ENCODE results near the gene RASA3.
A peak's percentile ranks its signal among the peaks of the same experiment; 100 is the strongest.

Gene RASA3

DNA sequence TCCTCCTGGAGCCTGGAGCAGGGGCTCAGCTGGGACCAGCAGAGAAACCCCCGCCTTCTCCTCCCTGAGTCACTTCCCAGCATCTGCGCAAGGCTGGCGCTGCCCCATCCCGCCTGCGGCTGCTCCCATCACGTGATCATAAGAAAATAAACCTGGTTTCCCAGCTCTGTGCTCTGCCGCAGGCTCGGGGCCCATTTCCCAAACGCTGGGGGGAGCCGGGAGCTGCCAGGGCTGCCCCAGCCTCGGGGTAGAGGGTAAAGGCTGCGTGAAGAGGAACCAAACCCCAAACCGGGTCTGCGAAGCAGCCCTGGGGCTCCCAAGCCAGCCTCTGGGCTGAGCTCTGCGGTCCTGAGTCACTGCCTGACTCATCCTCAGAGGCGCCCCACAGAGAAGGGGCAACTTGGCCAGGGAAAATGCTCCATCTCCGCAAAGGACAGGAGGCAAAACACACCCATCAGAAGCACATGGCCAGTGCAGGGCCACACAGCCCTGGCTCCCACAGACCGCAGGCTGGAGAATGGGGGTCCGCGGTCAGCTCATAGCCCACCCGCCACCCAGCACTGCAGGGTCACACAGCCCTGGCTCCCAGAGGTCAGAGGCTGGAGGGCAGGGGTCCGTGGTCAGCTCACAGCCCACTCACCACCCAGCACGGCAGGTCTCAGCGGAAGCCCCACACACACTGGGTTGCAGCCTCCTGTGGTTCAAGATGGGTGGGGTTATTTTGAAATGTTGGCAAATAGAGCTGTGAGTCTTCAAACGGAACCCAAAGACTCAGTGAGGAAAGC, 67.1 kb downstream of the RASA3 start:
- peak; percentile 69 for DNase-seq

DNA sequence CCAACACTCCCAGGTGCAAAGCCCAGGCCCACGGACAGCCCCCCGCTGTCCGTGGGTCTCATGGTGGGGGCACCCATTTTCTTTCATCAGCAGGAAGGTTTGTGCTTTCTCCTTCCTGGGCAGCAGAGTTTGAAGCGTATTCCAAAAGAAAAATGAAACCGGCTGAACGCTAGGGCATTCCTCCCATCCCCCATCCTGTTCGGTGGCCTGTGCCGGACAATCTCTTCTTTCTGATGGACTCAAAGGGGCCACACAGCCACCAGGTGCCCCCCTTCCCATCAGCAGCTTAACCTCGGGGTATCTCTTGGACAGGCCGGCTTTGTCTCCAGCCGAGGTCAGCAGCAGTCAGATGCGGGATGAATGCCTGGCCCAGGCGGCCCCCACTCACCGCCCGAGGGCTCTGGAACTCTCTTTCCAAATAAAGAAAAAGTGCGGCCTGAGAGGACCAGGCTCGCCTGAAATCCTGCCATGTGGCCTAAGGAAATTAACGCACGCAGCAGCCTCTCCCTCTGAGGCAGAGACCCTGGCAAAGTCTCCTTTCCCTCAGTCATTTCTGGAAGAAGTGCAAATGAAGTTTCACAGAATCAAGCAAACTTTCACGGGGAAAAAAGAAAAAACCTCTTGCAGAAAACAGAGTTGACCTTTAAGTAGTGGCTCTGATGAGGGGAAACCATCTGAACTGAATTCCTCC, 67.8 kb downstream of the RASA3 start:
- no peak for DNase-seq

DNA sequence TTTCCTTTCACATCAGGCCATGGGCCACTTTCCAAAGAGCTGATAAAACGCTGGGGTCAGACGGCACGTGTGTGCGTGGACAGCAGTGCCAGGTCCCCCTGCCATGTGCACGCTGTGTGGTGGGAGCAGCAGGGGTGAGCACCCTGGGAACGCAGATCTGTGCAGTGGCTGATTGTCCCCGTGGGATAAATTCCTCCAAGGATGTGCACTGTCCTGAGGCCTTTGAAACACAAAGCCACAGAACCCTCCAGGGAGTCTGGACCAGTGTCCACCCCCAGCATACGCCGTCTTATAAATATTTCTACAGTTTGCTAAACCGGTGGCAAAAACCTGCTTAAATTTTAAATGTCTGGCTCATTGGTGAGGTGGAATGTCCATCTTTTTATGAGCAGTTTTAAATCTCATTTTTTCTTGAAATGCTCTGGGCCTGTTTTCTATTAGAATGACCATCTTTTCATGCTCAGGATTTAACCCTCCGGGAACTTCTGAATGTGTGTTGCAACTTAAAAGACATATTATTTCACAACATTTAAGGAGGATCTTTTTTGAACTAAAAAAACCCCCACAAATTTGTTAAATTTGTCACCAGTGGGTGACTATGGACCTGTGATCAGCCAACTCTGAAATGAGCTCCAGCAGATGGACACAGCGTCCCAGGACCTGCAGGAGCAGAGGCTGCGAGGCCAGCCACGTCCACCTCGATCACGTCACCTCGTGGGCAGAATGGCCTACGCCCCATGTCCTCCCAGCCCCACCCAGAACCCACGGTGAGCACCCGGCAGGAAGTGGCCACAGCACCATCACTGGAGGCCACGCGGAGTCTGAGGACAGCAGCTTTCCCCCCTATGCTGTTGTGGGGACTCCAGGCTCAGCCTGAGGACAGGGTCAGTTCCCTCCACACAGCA, 68.6 kb downstream of the RASA3 start:
- no peak for DNase-seq

DNA sequence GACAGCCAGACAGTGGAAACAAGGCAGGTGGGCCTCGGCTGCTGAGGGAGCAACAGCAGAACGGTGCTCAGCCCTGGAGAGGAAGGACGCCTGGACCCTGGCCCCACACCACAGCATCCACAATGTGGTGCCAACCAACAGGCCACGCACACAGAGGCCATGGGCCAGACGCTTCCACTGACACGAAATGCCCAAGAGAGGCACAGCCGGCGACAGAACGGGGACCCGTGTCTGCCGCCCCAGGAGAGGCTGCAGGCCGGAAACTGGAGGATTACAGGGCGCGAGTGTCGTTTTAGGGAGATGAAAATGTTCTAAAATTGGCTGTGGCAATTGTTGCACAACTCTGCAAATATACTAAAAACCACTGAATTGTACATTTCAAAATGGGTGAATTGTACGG, 69.7 kb downstream of the RASA3 start:
- DNase-seq = no peak

DNA sequence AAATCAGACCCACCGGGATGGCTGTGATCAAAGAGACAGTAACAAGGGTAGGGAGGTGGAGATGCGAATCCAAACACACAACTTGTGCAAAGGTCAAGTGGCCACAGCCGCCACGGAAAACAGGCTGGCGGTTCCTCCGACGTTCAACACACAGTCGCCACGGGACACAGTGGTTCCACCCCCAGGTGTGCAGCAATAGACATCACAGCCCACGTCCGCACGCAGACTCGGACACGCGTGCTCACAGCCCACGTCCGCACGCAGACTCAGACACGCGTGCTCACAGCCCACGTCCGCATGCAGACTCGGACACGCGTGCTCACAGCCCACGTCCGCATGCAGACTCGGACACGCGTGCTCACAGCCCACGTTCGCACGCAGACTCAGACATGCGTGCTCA, 70.1 kb downstream of the RASA3 start:
- DNase-seq = no peak

DNA sequence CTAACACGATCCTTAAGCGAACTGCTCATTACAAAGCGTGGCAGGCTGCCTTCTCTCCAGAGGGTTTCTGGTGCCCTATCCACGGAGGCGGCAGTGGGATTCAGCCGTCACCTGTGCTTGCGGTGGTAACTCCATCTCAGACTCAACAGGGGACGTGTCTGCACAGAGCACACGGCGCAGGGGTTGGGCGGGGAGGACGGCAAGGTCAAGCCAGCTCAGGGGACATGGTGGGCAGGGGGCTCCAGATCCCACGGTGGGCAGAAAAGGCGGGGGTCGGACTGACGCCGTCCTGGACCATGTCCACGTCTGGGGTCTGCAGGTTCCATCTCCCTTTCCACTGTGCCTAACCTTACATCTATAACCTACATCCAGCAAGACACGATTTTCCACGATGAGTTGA, 70.7 kb downstream of the RASA3 start:
- DNase-seq = no peak

DNA sequence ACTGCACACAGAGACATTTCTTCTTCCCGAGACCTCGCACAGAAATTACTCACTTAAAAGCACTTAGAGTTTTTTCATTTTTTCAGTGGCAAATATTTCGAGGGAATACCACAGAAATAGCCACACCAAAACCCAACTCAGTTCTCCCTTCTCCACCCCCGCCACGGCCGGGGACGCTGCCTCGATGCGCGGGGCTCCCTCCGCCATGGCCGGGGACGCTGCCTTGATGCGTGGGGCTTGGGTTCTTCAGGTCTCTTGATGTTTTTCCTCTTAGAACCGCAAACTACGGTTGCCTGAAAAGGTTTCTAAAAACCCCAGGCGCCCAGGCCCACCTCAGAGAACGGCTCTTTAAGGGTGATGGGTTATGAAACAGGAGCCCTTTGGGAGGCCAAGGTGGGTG, 71.4 kb downstream of the RASA3 start:
- DNase-seq = no peak

DNA sequence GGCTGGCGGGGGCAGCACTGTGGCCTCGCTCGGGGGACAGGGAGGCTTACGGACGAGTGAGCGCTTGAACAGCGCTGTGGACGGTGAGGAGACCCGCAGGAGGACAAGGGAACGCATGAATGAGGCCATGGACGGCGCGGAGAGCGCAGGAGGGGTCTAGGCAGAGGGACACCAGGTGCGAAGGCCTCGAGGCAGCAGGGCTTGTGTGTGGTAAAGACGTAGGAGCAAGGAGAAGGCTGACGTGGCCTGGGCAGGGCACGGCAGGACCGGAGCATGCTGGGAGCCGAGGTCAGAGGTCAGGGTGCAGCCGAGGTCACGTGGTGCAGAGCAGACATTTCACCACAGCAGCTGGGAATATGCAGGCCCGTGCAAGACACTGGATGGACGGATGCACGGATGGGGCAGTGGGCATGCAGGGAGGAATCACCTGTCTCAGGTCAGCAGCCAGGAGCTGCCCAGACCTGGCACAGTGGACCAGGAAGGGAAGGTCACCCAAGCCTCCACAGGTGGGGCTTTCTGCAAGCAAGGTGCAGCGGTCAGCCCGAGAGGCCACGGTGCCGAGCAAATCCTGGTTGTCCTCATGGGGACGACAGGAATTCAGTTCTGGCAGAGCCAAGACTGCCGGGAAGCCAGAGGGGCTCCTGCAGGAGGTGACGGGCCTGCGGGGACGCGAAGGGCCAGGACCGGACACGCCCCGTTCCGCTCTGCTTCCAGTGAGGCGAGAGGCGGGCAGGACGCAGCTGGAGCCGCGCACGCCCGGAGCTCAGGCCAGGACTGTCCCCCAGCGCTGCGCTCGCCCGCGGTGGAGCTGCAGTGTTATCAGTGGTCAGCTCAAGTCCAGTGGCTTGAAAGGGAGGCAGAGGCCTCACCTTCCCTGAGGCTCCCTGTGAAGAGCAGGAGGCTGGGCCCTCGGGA, 72.2 kb downstream of the RASA3 start:
- DNase-seq = no peak

DNA sequence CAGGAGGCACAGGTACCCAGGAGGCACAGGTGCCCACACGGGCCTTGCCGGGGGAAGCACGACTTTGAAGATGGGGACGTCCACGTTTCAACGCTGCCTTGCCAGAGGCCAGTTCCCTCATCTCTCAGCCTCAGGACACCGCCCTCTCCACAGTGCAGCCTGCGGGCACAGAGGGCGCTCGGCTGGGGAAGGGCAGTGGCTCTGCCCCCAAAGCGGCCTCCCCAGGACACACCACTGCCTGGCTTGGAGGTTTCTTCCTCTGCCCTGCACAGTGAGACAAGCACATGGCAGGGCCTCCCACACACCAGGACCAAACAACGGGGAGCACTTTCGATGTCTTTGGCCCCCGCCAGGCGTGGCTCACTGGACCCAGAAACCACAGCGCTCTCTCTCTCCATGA, 73.0 kb downstream of the RASA3 start:
- no peak for DNase-seq

DNA sequence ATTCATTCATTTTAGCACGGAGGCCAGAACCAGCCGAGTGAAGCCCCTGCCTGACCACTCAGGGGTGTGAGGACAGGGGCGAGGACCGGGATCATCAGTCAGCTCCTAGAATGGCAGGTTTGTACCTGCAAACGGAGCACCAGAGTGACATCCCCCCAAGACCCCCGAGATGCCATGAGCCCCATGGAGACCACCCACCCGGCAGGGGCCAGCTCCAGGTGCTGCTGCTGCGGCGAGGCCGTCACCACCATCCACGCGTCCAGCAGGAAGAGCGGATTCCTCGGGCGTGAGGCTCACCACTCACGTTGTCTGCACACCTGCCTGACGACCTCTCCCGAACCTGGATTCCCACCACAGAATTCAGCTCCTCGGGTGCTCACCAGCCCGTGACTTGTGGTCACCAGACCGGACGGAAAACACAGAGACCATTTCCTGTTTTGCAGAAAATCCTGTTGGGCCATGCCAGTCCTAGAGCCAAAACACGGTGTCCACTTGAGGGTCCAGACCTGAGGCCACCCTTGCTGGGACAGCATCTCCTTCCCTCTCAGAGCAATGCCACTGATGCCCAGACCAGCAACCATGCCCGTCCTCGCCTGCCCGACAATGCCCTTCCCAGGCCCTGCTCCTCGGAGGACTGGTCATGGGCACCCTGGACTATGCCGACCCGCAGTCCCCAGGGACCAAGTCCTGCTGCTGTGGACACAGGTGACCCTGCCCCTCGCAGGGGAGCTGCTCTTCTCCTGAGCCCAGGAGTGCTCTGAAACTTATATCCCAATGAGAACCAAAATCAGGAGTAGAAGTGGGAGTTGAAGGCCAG, 74.2 kb downstream of the RASA3 start:
- DNase-seq = no peak

DNA sequence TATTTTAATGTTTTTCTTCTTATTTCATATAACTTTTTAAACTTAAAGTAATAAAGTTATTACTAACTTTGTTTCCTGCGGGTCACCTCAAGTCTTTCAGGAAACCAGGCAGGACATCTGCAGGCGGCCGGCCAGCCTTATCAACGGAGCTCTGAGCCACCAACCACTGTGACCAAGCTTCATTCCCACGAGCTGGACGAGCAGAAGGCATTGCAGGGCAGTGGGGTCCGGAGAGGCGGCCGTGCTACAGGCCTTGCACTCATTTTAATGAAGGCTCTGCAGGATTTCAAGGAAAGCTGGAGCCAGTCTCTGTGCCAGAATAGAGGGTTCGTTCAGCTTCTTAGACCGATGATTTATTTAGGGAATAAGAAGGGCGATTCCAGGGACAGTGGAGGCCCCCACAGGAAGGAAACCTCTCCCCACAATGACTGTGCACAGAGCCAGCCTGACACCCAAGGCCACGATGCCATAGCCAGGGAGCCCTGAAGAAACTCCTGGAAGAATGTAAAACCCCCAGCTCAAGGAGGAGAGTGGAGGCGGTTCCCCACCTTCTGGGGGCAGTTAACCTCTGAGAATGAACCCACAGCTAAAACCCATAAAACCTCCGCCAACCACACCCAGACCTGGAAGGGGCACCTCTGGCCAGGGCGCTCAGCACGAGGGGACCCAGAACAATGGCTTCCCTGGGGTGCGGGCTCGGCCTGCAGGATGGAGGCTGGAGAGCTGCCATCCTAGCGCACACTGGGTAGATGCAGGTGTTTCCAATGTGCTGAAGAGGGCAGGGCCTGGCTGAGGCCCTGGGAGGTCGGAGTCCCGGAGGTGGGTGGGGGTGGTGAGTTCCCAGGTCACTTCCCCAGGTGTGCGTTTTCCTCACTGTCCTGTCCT, 75.0 kb downstream of the RASA3 start:
- DNase-seq = no peak

DNA sequence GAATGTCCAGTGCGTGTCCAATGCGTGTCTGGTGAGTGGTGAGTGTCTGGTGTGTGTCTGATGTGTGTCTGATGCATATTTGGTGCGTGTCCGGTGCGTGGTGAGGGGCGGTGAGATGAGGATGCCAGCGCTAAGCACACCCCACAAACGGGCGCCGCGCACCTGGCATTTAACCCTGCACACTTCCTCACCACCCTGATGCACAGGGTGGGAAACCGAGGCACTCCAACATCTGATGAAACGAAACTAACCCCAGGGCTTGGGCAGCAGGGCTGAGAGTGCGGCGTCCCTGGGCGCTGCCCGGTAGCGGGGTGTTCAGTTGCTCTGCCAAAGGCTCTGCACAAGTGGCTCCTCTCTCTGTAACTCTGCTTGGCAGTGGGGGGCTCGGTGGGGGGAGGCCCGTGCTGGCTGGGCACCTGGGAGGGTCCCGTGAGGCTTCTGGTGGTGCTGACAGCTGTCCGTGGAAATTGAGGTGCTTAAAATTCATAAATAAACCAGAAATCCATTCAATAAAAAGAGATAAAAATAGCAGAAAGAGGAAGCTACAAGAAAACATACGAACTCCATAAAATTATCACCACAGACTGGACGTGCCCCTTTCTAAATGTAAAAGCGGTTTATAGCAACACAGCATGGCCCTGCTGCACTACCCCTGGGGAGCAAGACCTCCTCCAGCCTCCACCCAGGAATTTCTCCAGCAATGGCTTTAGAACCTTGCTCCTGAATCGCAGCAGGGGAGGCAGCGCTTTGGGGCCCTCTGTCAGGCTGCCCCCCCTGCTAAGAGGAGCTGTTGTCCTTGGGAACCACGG, 76.0 kb downstream of the RASA3 start:
- DNase-seq = no peak

DNA sequence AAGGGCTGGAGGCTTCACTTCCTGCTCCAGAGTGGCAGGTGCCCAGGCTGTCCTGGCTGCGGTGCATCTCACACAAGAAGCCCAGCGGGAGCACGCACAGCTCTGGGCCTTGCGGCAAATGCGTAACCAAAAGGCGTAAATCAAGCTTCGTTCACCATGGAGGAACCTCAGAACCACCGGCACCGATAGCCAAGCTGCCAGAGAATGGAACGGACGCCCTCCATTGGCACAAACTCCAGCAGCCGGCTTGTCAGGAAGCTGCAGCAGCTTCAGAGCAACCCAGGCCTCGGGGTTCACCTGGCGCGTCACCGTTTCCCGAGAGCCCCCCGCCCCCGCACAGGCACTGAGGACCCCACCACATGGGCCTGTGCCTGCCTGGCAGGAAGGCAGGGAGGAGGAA, 76.7 kb downstream of the RASA3 start:
- DNase-seq = no peak

DNA sequence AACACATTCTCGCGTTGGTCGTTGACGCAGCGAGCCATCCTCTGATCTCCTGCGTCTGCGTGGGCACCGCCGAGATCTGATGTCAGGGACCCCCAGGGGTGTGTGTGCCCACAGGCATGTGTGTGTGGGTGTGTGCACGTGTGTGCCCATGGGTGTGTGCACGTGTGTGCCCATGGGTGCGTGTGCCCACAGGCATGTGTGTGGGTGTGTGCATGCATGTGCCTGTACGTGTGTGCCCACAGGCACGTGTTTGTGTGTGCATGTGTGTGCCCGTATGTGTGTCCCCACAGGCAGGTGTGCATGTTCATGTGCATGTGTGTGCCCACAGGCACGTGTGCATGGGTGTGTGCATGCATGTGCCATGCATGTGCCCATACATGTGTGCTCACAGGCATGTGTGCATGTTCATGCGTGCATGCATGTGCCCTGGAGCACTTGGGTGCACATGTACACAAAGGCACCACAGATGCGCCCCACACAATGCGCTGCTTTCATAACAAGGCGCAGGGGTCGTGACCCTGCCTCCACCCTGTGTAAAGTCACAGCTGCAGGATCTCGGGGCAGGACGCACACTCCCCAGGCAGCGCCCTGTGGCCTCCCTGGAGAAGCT, 77.5 kb downstream of the RASA3 start:
- DNase-seq = no peak

DNA sequence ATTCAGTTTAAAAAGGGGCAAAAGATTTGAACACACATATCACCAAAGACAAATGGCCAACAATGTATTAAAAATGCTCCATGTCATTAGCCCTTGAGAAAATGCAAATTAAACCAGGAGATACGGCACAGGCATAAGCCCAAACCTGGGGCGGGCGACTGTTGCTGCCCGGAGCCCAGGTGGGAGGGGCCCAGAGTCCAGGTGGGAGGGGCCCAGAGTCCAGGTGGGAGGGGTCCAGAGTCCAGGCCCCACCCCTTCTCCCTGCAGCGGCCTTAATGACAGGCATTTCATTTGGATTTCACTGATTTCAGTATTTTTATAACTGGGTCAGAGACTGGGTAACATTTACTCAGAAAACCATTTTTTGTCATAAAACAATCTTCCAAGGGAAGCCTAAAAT, 78.2 kb downstream of the RASA3 start:
- no peak for DNase-seq

DNA sequence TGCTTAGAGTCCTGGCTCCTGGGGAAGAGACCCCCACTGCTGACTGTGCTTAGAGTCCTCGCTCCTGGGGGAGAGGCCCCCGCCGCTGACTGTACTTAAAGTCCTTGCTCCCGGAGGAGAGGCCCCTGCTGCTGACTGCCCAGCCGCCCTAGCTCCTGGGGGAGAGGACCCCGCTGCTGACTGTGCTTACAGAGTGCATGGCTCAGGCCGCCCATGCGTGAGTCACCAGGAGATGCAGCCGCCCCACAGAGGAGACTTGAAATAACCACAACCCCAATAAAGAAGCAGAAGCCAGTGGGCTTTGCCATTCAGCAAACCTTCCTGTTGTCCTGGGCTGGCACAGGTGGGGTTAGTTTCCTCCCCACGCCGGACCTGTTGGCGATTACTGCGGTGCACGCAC, 79.4 kb downstream of the RASA3 start:
- no peak for DNase-seq

DNA sequence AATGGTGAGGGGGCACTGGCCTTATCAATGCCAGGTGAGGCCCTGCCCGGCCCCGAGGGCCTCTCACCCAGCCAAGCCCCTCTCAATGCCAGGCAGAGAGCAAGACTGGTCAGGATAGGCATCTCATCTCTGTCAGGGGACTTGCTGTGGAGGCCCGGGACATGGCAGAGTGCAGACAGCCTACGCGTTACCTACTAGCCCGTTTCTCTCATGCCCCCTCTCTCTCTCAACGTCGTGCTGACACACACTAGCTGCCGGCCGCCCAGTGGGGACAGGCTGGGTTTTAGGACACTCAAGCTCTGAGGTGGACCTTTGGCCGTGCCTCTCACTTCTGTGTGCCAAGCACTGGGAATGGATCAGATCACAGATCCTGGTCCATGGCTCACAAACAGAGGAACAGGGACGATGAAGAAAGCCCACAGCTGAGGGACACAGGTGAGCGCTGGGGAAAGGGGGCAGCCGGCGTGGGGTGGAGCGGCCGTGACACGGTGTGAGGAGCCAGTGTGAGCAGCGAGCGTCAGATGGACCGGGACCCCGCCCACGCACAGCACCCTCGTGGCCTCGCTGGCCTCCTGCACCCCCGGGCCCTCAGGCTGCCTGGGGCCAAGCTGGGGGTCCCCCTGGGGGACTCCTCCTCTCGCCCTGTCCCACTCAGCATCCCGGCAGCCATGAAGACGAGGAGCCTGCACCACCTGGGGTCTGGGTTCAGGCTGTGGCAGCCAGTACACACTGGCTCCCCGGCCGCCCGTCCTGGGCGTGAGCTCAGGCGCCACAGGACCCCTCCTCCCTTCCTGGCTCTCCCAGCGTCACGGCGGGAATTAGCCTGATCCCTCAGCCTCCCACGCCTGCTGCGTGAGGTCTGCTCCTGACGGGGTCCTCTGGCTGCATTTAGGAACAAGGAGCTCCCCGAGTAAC, 81.6 kb downstream of the RASA3 start:
- no peak for DNase-seq

DNA sequence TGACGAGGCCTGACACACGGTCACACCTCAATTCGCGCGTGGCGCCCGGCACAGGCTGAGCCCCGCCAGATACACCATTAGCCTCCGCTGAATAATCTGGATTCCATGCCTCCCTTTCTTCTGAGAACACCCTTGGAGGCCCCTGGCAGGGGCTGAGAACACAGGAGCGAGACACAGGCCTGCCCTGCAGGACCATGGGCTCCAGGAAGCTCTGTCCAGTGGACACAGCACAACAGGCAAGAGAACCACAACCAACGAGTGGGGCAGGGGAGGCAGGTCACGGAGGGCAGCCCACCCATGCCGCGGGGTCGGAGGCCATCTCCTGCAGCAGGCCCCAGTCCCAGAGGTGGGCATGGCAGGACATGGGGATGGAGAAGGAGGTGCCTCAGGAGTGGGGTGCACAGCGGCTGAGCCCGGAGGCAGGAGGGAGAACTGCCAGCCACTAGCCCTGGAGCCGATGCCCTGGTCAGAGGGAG, 82.8 kb downstream of the RASA3 start:
- DNase-seq = no peak

All from activated gamma-delta T cell treated with Interleukin-2 at 50 U/mL for 16 hours (primary cell).